Hematopoietic multipotent progenitor cell treated with erythropoietin and hydrocortisone succinate and interleukin-3 and kit ligand, for 4 days (in vitro differentiated cells): ENCODE results near the gene SIGLEC6.
A peak's percentile ranks its signal among the peaks of the same experiment; 100 is the strongest.

Experiments
- DNase-seq: peaks from one replicate; pipeline ENCODE4 v3.0.0-alpha.2; 2015

The SIGLEC6 gene

DNA sequence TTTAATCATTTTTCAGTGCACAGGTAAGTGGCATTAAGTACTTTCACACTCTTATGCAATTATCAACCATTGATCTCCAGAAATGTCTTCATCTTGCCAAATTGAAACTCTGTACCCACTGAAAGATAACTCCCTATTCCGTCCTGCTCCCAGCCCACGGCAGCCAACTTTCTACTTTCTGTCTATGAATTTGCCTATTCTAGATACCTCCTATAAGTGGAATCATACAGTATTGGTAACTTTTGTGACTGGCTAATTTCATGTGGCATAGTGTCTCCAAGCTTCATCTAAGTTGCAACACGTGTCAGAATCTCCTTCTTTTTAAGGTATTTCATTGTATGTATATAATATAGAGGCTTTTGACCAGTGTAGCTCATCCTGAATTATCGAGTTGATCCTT, 58.9 kb downstream of the SIGLEC6 start:
- DNase-seq: no peak

DNA sequence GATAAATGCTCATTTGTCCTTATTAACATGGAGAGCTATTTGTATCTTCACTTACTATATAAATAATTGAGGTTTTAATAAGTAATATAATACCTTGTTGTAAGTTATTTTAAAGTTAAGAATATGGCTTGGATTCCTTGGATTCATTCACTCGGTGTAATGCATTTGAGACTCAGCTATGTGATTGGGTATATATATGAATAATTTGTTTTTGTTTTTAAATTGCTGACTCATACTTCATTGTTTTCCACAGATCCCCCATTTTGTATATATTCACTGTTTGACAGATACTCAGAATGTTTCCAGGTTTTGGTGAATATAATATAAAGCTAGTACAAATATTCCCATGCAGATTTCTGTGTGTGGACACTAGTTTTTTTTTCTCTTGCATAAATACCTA, 59.9 kb downstream of the SIGLEC6 start:
- no peak for DNase-seq

DNA sequence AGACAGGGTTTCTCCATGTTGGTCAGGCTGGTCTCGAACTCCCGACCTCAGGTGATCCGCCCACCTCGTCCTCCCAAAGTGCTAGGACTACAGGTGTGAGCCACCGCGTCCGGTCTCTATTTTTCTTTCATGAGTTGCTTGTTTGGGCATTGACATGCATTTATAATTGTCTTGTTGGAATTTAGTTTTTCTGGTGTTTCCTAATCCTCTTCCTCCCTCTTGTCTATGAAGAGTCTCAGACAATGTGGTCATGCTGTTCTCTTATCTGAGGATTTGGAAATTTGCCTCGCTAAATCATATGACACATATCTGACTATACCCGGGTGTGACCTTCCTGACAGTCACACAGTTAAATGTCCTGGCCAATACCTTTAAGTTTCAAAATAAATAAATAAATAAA, 60.5 kb downstream of the SIGLEC6 start:
- peak; percentile 86 for DNase-seq

DNA sequence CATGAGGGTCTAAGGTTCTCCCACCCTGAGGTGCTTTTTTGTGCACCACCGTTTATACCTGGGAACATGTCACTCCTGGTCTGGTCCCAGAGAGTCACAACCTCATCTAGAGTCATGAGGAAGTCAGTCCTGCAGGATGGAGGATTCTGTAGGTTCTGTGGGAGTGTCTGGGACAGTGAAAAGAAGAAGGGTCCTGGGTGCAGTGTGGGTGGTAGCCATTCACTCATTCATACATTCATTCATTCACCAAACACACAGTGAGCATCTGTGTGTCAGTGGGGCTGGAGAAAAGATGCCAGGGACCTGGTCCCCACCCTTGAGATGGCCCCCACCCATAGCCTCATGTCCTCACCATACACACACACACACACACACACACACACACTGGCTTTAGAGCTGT, 61.8 kb downstream of the SIGLEC6 start:
- no peak for DNase-seq

DNA sequence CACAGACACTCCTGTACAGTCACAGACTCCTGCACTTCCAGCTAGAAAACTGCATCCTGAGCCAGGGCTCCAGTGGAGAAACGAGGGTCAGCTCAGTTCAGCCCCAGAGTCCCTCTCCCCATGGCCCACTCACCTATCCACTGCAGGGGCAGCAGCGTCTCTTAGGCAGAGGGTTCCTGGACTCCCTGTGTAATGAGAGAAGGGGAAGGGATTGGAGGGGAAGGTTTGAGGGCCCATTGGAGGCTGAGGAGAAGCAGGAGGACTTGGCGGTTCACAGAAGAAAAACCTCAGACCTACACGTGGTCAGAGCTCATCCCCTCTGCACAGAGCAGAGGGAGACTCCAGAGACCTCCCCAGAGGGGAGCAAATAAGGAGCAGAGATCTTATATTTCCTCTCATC, 62.3 kb downstream of the SIGLEC6 start:
- DNase-seq: no peak

DNA sequence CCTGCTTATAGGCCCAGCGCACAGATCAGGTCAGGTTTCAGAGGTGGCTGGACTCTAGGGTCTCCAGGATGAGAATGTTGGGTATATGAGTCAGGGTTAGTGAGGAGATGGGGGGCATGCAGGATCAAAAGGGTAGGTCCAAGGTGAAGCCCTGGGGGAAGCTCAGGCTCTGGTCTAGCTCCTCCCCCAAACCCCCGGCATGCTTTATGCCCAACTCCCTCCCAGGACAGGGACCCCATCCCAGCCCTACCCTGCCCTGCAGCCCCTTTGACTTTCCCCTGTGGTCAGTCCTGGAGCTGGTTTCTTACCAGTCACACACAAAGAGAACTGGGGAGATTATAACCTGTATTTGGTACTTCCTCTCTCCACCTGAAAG, 62.9 kb downstream of the SIGLEC6 start:
- no peak for DNase-seq

DNA sequence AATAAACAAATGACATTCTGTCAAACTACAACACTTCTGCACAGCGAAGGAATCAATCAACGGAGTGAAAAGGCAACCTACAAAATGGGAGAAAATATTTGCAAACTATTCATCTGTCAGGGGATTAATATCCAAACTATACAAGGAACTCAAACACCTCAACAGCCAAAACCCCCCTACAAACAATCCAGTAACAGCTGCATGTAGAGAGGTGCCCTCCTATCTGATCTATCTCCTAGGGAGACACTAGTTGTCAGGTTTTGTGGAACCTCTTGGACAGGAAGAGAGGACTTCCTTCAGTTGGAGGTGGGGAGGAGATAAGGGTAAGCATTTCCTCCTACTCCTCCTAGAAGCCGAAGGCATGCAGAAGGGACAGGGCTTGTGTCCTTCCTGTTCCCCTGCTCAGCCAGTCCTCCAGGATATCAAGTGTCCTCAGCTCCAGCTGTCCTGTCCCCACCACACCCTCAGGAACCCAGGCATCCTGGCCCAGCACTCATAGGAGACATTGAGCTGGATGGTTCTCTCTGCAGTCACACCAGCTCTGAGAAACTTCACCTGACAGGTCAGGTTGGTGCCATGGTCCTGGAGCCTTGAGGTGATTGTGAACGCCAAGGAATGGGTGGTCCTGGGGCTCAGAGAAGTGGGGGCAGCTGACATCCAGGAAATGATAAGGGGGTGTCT, 63.5 kb downstream of the SIGLEC6 start:
- peak; percentile 80 for DNase-seq
